Testis (tissue), 2 donors: ENCODE measurements around the gene LENG8.

ENCODE experiments used
- POLR2A ChIP-seq: fragments of 450-650 bp; IDR thresholded peaks from one replicate; pipeline ENCODE4 v1.6.1; 2017; ENCODE audit warnings: antibody characterized with exemption, mild to moderate bottlenecking, moderate library complexity
- TF ChIP-seq, protein P1 (sequence below), 3 experiments: fragments of 450-650 bp in 2 of 3; fragments of 200-600 bp in 1 of 3; sonication (generic) in 1 of 3; IDR thresholded peaks; one replicate each; pipeline ENCODE4 v1.5.1; 2016 to 2019; ENCODE audit warnings: antibody characterized with exemption in 3 of 3, mild to moderate bottlenecking in 2 of 3, moderate library complexity in 1 of 3

DNA sequence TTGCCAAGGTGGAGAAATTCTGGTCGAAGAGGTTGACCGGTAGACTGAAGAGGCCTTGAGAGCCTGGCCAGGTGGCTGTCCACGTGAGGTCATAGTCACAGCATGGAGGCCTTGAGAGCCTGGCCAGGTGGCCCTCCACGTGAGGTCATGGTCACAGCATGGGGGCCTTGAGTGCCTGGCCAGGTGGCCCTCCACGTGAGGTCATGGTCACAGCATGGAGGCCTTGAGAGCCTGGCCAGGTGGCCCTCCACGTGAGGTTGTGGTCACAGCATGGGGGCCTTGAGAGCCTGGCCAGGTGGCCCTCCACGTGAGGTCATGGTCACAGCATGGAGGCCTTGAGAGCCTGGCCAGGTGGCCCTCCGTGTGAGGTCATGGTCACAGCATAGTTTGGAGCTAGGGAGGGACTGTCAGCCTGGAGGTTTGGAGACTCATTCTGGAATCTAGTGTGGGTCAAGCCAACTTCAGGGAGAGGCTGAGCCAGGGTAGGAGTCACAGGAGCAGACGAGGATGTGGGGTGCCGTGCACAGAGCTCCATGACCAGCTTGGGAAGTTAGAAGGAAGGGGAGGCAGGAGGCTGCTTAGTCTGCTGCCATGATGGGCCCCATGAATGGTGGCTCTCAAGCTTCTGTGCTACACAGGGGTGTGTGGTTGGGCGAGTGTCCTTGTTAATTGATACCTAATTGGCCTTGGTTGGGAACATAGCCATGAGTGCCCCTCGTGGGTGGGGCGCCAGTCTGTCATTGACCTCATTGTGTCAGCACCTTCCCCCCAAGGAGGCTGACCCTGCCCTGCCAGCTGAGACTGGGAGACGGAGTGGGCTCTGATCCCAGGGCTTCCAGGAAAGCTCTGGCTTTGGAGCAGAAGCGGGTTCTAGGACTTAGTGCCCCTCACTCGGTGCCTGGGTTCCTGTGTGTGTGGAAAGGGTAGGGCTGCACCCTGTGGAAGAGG lies 10.6 kb downstream of the LENG8 start:
- TF ChIP-seq, protein P1, sequence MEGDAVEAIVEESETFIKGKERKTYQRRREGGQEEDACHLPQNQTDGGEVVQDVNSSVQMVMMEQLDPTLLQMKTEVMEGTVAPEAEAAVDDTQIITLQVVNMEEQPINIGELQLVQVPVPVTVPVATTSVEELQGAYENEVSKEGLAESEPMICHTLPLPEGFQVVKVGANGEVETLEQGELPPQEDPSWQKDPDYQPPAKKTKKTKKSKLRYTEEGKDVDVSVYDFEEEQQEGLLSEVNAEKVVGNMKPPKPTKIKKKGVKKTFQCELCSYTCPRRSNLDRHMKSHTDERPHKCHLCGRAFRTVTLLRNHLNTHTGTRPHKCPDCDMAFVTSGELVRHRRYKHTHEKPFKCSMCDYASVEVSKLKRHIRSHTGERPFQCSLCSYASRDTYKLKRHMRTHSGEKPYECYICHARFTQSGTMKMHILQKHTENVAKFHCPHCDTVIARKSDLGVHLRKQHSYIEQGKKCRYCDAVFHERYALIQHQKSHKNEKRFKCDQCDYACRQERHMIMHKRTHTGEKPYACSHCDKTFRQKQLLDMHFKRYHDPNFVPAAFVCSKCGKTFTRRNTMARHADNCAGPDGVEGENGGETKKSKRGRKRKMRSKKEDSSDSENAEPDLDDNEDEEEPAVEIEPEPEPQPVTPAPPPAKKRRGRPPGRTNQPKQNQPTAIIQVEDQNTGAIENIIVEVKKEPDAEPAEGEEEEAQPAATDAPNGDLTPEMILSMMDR (IDR thresholded peaks at IDR 0.05): no peak
- no peak for TF ChIP-seq POLR2A
